GM12872 (cell line): ENCODE data around the gene ZBTB2.

Source experiments
- CTCF ChIP-seq: IDR thresholded peaks from 3 replicates; pipeline ENCODE4 v1.5.1; 2011; ENCODE audit warnings: low read depth, mild to moderate bottlenecking, low read length, moderate library complexity; ENCODE audit not compliant: insufficient read depth

ZBTB2 gene

DNA sequence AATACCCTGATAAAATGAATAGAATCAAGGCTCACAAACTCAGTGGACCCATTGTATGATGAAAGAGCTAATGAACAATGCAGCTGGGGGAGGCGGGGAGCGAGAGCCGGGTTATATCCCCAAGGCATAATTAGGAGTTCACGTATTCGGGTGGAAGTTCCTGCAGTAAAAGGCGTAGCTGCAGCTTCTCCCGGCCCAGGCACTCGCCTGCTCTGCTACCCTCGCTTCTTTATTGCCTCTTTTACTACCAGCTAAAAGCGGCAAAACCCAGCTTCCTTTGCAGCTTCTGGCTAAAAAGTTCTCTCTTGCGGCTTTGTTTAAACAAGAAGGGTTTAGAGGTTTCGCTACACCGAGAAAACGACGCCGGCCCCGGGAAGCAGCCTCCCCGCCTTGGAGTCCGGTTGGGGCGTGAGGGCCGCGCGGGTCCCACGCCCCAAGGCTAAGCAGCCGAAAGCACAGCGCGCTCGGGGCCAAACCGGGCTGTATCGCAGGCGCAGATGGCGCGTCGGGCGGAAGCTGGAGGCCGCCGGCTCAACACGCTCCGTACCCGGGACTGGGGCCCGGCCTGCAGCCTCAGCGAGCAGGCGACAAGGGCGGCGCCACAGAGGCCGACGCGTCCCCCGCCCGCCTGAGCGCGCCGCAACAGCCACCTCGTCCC lies 1.6 kb downstream of the ZBTB2 start:
- TF ChIP-seq CTCF: no peak

DNA sequence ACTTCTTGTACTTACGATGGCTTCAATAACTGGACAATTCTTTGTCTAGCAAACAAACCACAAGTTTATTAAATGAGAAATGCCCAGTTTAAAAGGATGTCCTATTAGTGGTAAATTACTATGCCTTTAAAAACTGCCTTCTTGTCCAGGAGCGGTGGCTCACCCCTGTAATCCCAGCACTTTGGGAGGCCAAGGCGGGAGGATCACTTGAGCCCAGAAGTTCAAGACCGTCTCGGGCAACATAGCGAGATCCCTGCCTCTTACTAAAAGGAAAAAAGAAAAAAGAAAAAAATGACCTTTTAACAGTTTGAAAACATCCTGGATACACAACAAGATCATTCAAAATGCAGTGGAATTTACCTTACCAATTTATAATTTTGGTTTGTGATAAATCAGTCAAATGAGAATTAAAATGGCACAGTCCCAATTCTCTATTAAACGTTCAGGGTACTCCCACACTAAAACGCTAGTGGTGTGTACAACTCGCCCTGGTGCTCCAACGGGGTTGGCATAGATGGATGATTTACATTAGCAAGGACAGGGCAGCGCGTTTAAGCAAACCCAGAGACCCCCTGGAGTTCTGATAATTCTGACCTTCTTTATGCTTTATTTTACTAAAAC lies 2.3 kb downstream of the ZBTB2 start:
- no peak for TF ChIP-seq CTCF

- no peak for TF ChIP-seq CTCF
Observed at GRCh38 chr6:151388236-151388635, 3.1 kb downstream of the ZBTB2 start.

DNA sequence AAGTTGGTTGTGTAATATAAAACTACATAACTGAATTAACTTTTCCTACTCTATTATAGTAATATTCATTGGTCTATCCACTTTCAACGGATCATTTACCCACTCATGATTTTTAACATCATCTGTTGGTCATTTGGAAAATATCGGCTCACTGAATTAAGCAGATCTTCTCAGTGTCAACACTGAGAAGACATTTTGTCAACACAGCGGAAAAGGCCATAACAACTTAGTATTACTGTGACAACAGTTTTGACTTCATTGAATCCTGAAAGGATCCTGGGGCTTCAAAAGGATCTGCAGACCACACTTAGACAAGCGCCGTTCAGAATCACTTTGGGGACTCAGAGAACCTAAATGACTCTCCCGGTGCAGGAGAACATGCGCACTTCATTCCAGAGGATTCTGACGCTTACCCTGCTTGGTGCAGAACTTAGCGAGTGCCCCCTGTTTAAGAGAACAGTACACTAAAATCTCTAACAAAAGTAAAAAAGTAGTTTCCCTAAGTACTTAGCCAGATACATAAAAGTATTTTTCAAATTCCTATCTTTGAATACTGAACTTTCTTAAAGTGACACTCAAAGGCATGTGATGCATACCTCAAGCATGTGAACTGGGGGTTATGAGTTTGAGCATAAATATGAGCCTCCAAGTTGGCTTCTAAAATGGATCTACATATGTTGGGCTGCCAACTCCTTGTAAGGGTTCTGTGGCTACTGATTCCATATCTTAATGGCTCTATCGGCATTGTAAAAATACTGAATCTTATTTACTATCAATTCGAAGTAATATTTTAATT lies 4.0 kb downstream of the ZBTB2 start:
- no peak for TF ChIP-seq CTCF

DNA sequence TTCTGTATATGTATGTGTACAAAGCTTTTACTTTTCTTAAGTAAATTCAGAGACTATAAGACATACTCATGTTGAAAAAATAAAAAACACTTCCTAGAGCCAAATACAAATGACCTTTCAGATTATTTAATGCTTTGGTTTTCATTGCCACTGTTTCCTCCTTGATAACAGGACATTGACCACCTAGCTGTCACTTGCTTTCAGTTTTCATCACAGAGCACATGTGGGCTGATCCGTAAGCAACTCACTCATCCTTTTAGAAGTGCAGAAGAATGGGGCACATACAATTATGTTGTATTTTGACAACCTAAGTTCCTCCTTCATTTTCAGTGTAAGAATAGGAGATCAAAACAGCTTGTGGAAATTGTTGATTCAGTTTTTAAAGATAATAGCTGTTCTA lies 6.2 kb downstream of the ZBTB2 start:
- no peak for TF ChIP-seq CTCF

DNA sequence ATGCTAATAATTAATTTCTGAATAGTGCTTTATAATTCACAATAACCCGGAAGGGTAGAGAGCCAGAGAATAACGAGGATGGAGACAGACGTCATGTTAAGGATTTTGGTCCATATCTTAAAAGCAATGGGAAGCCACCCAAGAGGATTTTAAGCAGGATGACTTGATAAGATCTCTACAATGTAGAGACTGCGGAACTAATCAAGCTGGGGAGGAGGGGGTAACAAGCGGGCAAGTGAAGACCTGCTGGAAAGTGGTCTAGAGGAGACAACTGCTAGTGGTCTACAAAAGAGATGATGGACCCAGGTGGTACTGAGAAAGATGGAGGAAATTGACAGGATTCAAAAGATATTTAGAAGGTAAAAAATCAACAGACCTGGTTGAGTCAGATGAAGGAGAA lies 7.2 kb downstream of the ZBTB2 start:
- no peak for TF ChIP-seq CTCF

- no peak for TF ChIP-seq CTCF
Observed at GRCh38 chr6:151381722-151382121, 9.6 kb downstream of the ZBTB2 start.
